HTR-8/SVneo (cell line): ENCODE results near the gene CHP1.
"Not testable (repeated sequence)": the region's sequence is repeated elsewhere in the genome, so short reads cannot be mapped to it uniquely, and the experiment has no call there.

ENCODE experiments used
- DNase-seq: peaks from one replicate; pipeline ENCODE4 v3.0.0; 2011; ENCODE audit warnings: low spot score, mixed read lengths; ENCODE audit not compliant: insufficient read length
- FAIRE-seq: peaks from 2 replicates; lab custom pipeline; 2011; peaks lifted over from hg19 to GRCh38; lab: Jason Lieb, UNC

Gene CHP1

DNA sequence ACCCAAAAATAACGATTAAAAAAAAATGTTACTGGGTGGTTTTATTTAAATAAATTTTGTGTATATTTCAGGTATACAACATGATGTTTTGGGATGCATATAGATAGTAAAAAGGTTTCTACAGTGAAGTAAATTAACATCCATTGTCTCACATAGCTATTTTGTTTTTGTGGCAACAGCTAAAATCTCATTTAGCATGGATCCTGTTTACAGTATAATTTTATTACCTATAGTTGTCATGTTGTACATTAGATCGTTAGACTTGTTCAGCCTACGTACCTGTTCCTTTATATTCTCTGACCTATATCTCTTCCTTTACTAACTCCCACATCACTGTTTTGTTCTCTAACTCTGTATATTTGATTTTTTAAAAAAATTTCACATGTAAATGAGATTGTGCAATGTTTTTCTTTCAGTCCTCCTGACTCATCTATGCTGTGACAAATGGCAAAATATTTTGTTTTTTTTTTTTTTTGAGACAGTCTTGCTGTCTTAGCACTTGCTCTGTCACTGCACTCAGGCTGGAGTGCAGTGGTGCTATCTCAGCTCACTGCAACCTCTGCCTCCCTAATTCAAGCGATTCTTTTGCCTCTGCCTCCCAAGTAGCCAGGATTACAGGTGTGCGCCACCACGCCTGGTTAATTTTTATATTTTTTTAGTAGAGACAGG lies 55.7 kb downstream of the CHP1 start:
- FAIRE-seq (no peak), DNase-seq (no peak)

GRCh38 chr15:41288464-41288863 lies 57.4 kb downstream of the CHP1 start:
- no peak for FAIRE-seq

GRCh38 chr15:41289953-41290352 lies 58.9 kb downstream of the CHP1 start:
- no peak for DNase-seq
- no peak for FAIRE-seq

More at GRCh38 chr15:41288464-41288863, 57.4 kb downstream of the CHP1 start:
- no peak for DNase-seq

DNA sequence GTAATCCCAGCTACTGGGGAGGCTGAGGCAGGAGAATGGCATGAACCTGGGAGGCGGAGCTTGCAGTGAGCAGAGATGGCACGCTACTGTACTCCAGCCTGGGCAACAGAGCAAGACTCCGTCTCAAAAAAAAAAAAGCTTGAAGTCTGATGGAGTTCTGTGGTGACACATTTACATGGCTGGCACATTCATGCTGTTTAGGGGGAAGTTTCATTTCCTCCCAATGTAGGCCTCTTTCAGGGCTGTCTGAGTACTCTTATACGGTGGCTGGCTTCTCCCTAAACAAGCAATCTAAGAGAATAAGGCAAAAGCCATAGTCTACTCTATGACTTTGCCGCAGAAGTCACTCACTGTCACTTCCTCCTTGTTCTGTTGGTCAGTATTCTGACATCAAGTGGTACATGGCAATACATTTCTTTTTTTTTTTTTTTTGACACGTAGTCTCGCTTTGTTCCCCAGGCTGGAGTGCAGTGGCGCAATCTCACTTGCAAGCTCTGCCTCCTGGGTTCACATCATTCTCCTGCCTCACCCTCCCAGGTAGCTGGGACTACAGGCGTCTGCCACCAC lies 60.1 kb downstream of the CHP1 start:
- no peak for DNase-seq
- FAIRE-seq: no peak

- FAIRE-seq (no peak), DNase-seq (no peak)
Observed at GRCh38 chr15:41292521-41292920, 61.5 kb downstream of the CHP1 start.

- FAIRE-seq, DNase-seq: not testable (repeated sequence)
Observed at GRCh38 chr15:41301139-41301538, 70.1 kb downstream of the CHP1 start.

GRCh38 chr15:41301587-41301986 lies 70.5 kb downstream of the CHP1 start:
- FAIRE-seq (no peak), DNase-seq (no peak)

DNA sequence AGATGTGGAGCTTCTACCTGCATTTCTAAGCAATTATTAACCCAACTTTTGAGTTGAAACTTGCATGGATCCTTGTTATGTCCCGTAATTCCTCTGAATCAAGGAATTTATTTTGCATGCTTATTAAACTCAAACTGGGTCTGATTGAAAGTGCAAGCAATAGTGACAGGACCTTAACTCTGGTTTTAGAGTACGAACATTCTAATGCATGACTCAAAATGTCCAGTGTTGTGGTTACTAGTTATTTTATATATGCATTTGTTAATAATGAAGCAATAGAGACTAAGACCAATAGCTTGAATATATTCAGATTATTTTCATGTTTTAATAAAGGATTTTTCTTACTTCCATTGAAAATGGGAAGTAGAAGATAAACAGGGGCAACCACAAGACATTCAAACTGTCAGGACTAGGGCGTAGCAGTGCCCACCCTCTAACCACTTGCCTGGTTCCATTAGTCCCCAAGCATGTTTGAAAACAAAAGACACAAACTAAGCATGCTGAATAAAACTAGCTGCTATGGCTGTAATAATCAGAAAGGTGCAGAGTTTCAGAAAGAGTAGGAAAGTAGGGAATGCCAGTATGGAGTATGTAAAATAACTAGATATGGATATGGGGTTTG lies 73.2 kb downstream of the CHP1 start:
- no peak for FAIRE-seq
- DNase-seq: no peak

DNA sequence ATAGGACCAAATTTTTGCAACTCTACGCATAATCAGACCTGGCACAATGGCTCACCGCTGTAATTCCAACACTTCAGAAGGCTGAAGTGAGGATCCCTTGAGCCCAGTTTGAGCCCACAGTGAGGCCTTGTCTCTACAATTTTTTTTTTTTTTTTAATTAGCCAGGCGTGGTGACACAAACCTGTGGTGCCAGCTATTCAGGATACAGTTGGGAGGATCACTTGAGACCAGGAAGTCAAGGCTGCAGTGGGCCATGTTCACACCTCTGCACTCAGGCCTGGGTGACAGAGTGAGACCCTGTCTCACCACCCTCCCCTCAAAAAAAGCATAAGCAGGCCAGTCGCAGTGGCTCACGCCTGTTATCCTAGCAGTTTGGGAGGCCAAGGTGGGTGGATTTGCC lies 76.6 kb downstream of the CHP1 start:
- DNase-seq (no peak), FAIRE-seq (no peak)

- DNase-seq (no peak), FAIRE-seq (no peak)
Observed at GRCh38 chr15:41309226-41309905, 78.3 kb downstream of the CHP1 start.

- not testable (repeated sequence) for DNase-seq, FAIRE-seq
Observed at GRCh38 chr15:41320805-41321330, 89.8 kb downstream of the CHP1 start.

- DNase-seq: no peak
- FAIRE-seq: no peak
Observed at GRCh38 chr15:41323611-41324010, 92.5 kb downstream of the CHP1 start.

GRCh38 chr15:41331281-41331680 lies 100.2 kb downstream of the CHP1 start:
- no peak for FAIRE-seq
- no peak for DNase-seq
